ENCODE data around the gene RANBP17.
A peak's percentile ranks its signal among the peaks of the same experiment; 100 is the strongest.
"Not testable (repeated sequence)": the region's sequence is repeated elsewhere in the genome, so short reads cannot be mapped to it uniquely, and the experiment has no call there.

RANBP17 gene

GRCh38 chr5:171168171-171168570, 306.4 kb downstream of the RANBP17 start:
- TF ChIP-seq Cebpa-rat (IDR thresholded peaks at IDR 0.05), result peak in 4 of 11 experiments; percentile 22 to 80 (median 46); a peak in 3 of 22 replicates
- Histone ChIP-seq H3K4me3 (no peak overlapping the region), H3K9ac (no peak overlapping the region), H3K4me2 (peak overlapping the region in 5 of 11 experiments; percentile 18 to 61 (median 46); a peak in 8 of 22 replicates), H3K4me1 (peaks cover 0 to 21% (median 3%) of the 10 kb centered on the region in 10 experiments; a peak in 9 of 20 replicates), H3K9me3 (replicated peaks in 1 of 11) (no peaks in the 10 kb centered on the region), H3K27ac (peak overlapping the region in 5 of 11 experiments; percentile 29 to 66 (median 53); a peak in 8 of 22 replicates), H3K36me3 (no peaks in the 10 kb centered on the region), H3K27me3 (peaks cover 0 to 5% (median 0%) of the 10 kb centered on the region in 11 experiments; a peak in 1 of 22 replicates), H4K20me1 (no peaks in the 10 kb centered on the region)

- H3K4me1 ChIP-seq, H3K9ac ChIP-seq, H4K20me1 ChIP-seq, H3K4me2 ChIP-seq, H3K27me3 ChIP-seq, H3K27ac ChIP-seq, H3K36me3 ChIP-seq, H3K4me3 ChIP-seq: not testable (repeated sequence)
- H3K9me3 ChIP-seq (replicated peaks in 1 of 11), result peaks cover 0 to 11% (median 0%) of the 10 kb centered on the region in 11 experiments; a peak in 1 of 22 replicates
These were observed 313.1 kb downstream of the RANBP17 start for GRCh38 chr5:171174960-171175359.

- Histone ChIP-seq H3K36me3 (no peaks in the 10 kb centered on the region), H3K27ac (no peak overlapping the region), H3K9me3 (replicated peaks in 1 of 11) (peaks cover 0 to 11% (median 0%) of the 10 kb centered on the region in 11 experiments; a peak in 1 of 22 replicates), H3K9ac (no peak overlapping the region), H3K4me3 (no peak overlapping the region), H3K4me2 (no peak overlapping the region), H3K27me3 (no peaks in the 10 kb centered on the region), H3K4me1 (no peaks in the 10 kb centered on the region), H4K20me1 (no peaks in the 10 kb centered on the region)
- TF ChIP-seq Cebpa-rat (IDR thresholded peaks at IDR 0.05), result no peak
These were observed 313.9 kb downstream of the RANBP17 start for GRCh38 chr5:171175746-171176145.

GRCh38 chr5:171178190-171178589, 316.4 kb downstream of the RANBP17 start:
- H3K27me3 ChIP-seq, H3K4me2 ChIP-seq, H3K4me3 ChIP-seq, H3K36me3 ChIP-seq, H3K9ac ChIP-seq, H4K20me1 ChIP-seq, H3K27ac ChIP-seq, H3K4me1 ChIP-seq: not testable (repeated sequence)
- peaks cover 0 to 11% (median 0%) of the 10 kb centered on the region in 11 experiments; a peak in 1 of 22 replicates for H3K9me3 ChIP-seq (replicated peaks in 1 of 11)

- Histone ChIP-seq H3K9me3 (replicated peaks in 1 of 11) (peaks cover 0 to 6% (median 0%) of the 10 kb centered on the region in 11 experiments; a peak in 2 of 22 replicates), H3K27ac (no peak overlapping the region), H3K4me1 (no peaks in the 10 kb centered on the region), H4K20me1 (no peaks in the 10 kb centered on the region), H3K27me3 (no peaks in the 10 kb centered on the region), H3K4me2 (no peak overlapping the region), H3K9ac (no peak overlapping the region), H3K36me3 (no peaks in the 10 kb centered on the region), H3K4me3 (no peak overlapping the region)
- no peak for TF ChIP-seq Cebpa-rat (IDR thresholded peaks at IDR 0.05)
These were observed 326.2 kb downstream of the RANBP17 start for GRCh38 chr5:171188016-171188415.

- no peak overlapping the region for H3K4me3 ChIP-seq
- H4K20me1 ChIP-seq, result no peaks in the 10 kb centered on the region
- H3K36me3 ChIP-seq, result no peaks in the 10 kb centered on the region
- H3K27me3 ChIP-seq, result no peaks in the 10 kb centered on the region
- no peak overlapping the region for H3K27ac ChIP-seq
- no peak overlapping the region for H3K9ac ChIP-seq
- peaks cover 0 to 6% (median 0%) of the 10 kb centered on the region in 11 experiments; a peak in 2 of 22 replicates for H3K9me3 ChIP-seq (replicated peaks in 1 of 11)
- H3K4me1 ChIP-seq, result no peaks in the 10 kb centered on the region
- no peak overlapping the region for H3K4me2 ChIP-seq
- no peak for TF ChIP-seq Cebpa-rat (IDR thresholded peaks at IDR 0.05)
These were observed 327.6 kb downstream of the RANBP17 start for GRCh38 chr5:171189442-171189841.

DNA sequence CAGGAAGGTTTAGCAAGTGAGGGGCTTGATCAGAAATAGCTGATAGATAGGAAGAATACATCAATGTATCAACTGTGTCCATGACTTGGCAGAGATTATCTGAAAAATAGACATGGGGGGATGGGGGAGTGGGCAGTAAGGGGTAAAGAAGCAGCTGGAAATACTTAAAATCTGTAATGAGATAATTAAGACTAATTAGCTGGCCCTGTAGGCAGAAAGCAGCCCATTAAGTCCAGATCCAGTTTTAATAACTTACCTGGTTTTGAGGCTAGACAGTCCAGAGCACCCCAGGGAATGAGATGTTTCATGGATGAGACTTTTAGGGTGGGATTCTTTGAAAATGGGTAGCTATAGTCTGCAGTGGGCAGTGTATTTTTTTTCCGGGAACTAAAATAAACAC, 330.3 kb downstream of the RANBP17 start:
- no peak overlapping the region for H3K9ac ChIP-seq
- H3K4me3 ChIP-seq, result no peak overlapping the region
- H3K4me1 ChIP-seq, result no peaks in the 10 kb centered on the region
- H3K27me3 ChIP-seq, result no peaks in the 10 kb centered on the region
- H3K27ac ChIP-seq, result no peak overlapping the region
- no peaks in the 10 kb centered on the region for H3K36me3 ChIP-seq
- no peak overlapping the region for H3K4me2 ChIP-seq
- H3K9me3 ChIP-seq (replicated peaks in 1 of 11), result no peaks in the 10 kb centered on the region
- no peak for TF ChIP-seq Cebpa-rat (IDR thresholded peaks at IDR 0.05)
- no peaks in the 10 kb centered on the region for H4K20me1 ChIP-seq

DNA sequence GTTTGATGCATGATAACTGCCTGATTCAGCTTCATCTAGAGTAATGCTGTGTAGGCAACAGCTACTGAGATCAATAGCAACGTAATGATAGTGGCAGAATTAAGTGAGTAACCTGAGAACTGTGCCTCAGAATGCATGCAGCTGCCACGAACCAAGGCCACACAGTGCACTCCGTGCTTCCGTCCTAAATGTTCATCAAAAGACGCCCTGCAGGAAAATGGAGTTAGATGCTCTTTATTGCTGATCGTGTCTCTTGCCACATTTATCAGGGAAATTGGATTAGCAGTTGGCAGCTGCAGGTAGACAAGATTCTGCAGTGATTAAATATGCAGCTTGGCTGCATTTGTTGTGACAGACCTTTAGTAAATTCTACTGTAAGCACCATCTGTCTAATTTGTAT, 339.5 kb downstream of the RANBP17 start:
- no peak overlapping the region for H3K9ac ChIP-seq
- H3K4me3 ChIP-seq, result no peak overlapping the region
- no peak overlapping the region for H3K27ac ChIP-seq
- no peaks in the 10 kb centered on the region for H3K36me3 ChIP-seq
- TF ChIP-seq Cebpa-rat (IDR thresholded peaks at IDR 0.05), result no peak
- H3K27me3 ChIP-seq, result no peaks in the 10 kb centered on the region
- H3K4me1 ChIP-seq, result no peaks in the 10 kb centered on the region
- no peak overlapping the region for H3K4me2 ChIP-seq
- H4K20me1 ChIP-seq, result no peaks in the 10 kb centered on the region
- H3K9me3 ChIP-seq (replicated peaks in 1 of 11), result no peaks in the 10 kb centered on the region

GRCh38 chr5:171205375-171205774, 343.6 kb downstream of the RANBP17 start:
- Histone ChIP-seq H4K20me1 (no peaks in the 10 kb centered on the region), H3K4me2 (no peak overlapping the region), H3K4me1 (no peaks in the 10 kb centered on the region), H3K27ac (no peak overlapping the region), H3K4me3 (no peak overlapping the region), H3K27me3 (no peaks in the 10 kb centered on the region), H3K9me3 (replicated peaks in 1 of 11) (no peaks in the 10 kb centered on the region), H3K9ac (no peak overlapping the region), H3K36me3 (no peaks in the 10 kb centered on the region)
- TF ChIP-seq Cebpa-rat (IDR thresholded peaks at IDR 0.05), result no peak

GRCh38 chr5:171207256-171207847, 345.5 kb downstream of the RANBP17 start:
- H3K4me2 ChIP-seq, result no peak overlapping the region
- no peaks in the 10 kb centered on the region for H3K4me1 ChIP-seq
- no peaks in the 10 kb centered on the region for H3K27me3 ChIP-seq
- H3K36me3 ChIP-seq, result no peaks in the 10 kb centered on the region
- no peak overlapping the region for H3K27ac ChIP-seq
- H3K9ac ChIP-seq, result no peak overlapping the region
- no peak overlapping the region for H3K4me3 ChIP-seq
- H3K9me3 ChIP-seq (replicated peaks in 1 of 11), result no peaks in the 10 kb centered on the region
- no peaks in the 10 kb centered on the region for H4K20me1 ChIP-seq
- no peak for TF ChIP-seq Cebpa-rat (IDR thresholded peaks at IDR 0.05)

All from BLaER1 treated with 17β-estradiol and CSF1 and Interleukin-3, amounts not matched to agents 10 nM and 100 nM (cell line).